Endometrial microvascular endothelial cells (primary cell): ENCODE data around the gene ARHGAP21. TPM values are rescaled to one million over a fixed set of nuclear protein-coding genes. Genes with fewer than 3 reads are reported as not detected.
"Not testable (repeated sequence)": the region's sequence is repeated elsewhere in the genome, so short reads cannot be mapped to it uniquely, and the experiment has no call there.

ENCODE experiments used
- in situ Hi-C: cut with HindIII; loops from 2 replicates; pipeline ENCODE4 v1.10.0; 2017; ENCODE audit warnings: low sequenced_read_pairs, low pct_unique_long_range_greater_than_20kb; ENCODE audit errors: inconsistent ontology term
- total RNA-seq: library from RNA; depleted of rRNA; stranded (reverse); fragments of >200 nt; gene quantifications from one replicate; pipeline ENCODE4 v1.2.3, GENCODE V29; 2015; ENCODE audit errors: inconsistent ontology term

ARHGAP21 gene
- total RNA-seq = 46.2 TPM

- in situ Hi-C loops = no loop called here
These were observed at the start of gene ARHGAP21 for GRCh38 chr10:24723788-24724380. Gene ARHGAP21, minus strand, starts transcription at chr10:24723887. Its CDS starts 1,988 bp downstream, at chr10:24721899.

- in situ Hi-C loops = no loop called here
These were observed 48.4 kb upstream of the ARHGAP21 start for GRCh38 chr10:24771943-24772694.

GRCh38 chr10:24764991-24765390, 41.3 kb upstream of the ARHGAP21 start:
- in situ Hi-C loops = not testable (repeated sequence)

GRCh38 chr10:24762966-24763623, 39.4 kb upstream of the ARHGAP21 start:
- in situ Hi-C loops = no loop called here

- in situ Hi-C loops = no loop called here
These were observed 38.7 kb upstream of the ARHGAP21 start for GRCh38 chr10:24762161-24762924.

GRCh38 chr10:24759672-24760071, 36.0 kb upstream of the ARHGAP21 start:
- in situ Hi-C loops = no loop called here

GRCh38 chr10:24758254-24758653, 34.6 kb upstream of the ARHGAP21 start:
- in situ Hi-C loops = not testable (repeated sequence)

GRCh38 chr10:24756283-24756682, 32.6 kb upstream of the ARHGAP21 start:
- in situ Hi-C loops = no loop called here

- in situ Hi-C loops = no loop called here
These were observed 28.0 kb upstream of the ARHGAP21 start for GRCh38 chr10:24751716-24752115.

GRCh38 chr10:24750695-24751094, 27.0 kb upstream of the ARHGAP21 start:
- in situ Hi-C loops = no loop called here

- in situ Hi-C loops = no loop called here
These were observed 24.5 kb upstream of the ARHGAP21 start for GRCh38 chr10:24748214-24748613.

GRCh38 chr10:24744946-24745345, 21.3 kb upstream of the ARHGAP21 start:
- in situ Hi-C loops = no loop called here

GRCh38 chr10:24740714-24741113, 17.0 kb upstream of the ARHGAP21 start:
- in situ Hi-C loops = no loop called here

GRCh38 chr10:24737001-24737400, 13.3 kb upstream of the ARHGAP21 start:
- in situ Hi-C loops = no loop called here

- in situ Hi-C loops = no loop called here
These were observed 8.3 kb upstream of the ARHGAP21 start for GRCh38 chr10:24731942-24732341.

GRCh38 chr10:24730811-24731210, 7.1 kb upstream of the ARHGAP21 start:
- in situ Hi-C loops = no loop called here

- in situ Hi-C loops = no loop called here
These were observed 4.1 kb upstream of the ARHGAP21 start for GRCh38 chr10:24727786-24728185.

GRCh38 chr10:24726626-24727025, 2.9 kb upstream of the ARHGAP21 start:
- in situ Hi-C loops = no loop called here

- in situ Hi-C loops = not testable (repeated sequence)
These were observed 2.3 kb upstream of the ARHGAP21 start for GRCh38 chr10:24726029-24726428.
